HepG2 (cell line): ENCODE measurements around the gene C9orf78. TPM values are rescaled to one million over a fixed set of nuclear protein-coding genes. Genes with fewer than 3 reads are reported as not detected.

Experiments
- DMAP1 ChIP-seq: IDR thresholded peaks from 2 replicates; pipeline ENCODE4 v1.6.1; 2016
- ETV6 ChIP-seq: sonication (generic); formaldehyde crosslinking; conservative IDR thresholded peaks from 2 replicates; pipeline ENCODE4 v1.4.0; 2020; ENCODE audit warnings: missing genetic modification reagents
- HOXA3 ChIP-seq: sonication (generic); formaldehyde crosslinking; IDR thresholded peaks from 2 replicates; pipeline ENCODE4 v1.5.0; 2020; ENCODE audit warnings: missing genetic modification reagents
- KLF13 ChIP-seq: sonication (generic); formaldehyde crosslinking; IDR thresholded peaks from 2 replicates; pipeline ENCODE4 v1.4.0; 2020; ENCODE audit warnings: mild to moderate bottlenecking, missing genetic modification reagents
- MAFF ChIP-seq: IDR thresholded peaks from 2 replicates; pipeline ENCODE4 v1.6.1; 2011; ENCODE audit warnings: low read depth, low read length, improper control_type of control experiment
- MATR3 ChIP-seq: sonication (generic); formaldehyde crosslinking; IDR thresholded peaks from 2 replicates; pipeline ENCODE4 v1.4.0; 2020; ENCODE audit warnings: missing genetic modification reagents
- MIER2 ChIP-seq: IDR thresholded peaks from 2 replicates; pipeline ENCODE4 v1.6.1; 2016; ENCODE audit warnings: missing biosample characterization, missing genetic modification reagents
- MIER3 ChIP-seq: IDR thresholded peaks from 2 replicates; pipeline ENCODE4 v1.6.1; 2016; ENCODE audit warnings: missing compliant biosample characterization, borderline replicate concordance
- MYC ChIP-seq: sonication (generic); formaldehyde crosslinking; IDR thresholded peaks from 2 replicates; pipeline ENCODE4 v1.9.0; 2021; ENCODE audit warnings: missing genetic modification reagents, borderline replicate concordance
- NFRKB ChIP-seq: fragments of 450-650 bp; IDR thresholded peaks from 2 replicates; pipeline ENCODE4 v1.6.1; 2017
- RFX1 ChIP-seq: fragments of 450-650 bp; IDR thresholded peaks from 2 replicates; pipeline ENCODE4 v1.6.1; 2017
- RXRB ChIP-seq: IDR thresholded peaks from 2 replicates; pipeline ENCODE4 v1.6.1; 2016; ENCODE audit warnings: borderline replicate concordance, missing genetic modification reagents, missing compliant biosample characterization
- SAFB2 ChIP-seq: sonication (generic); formaldehyde crosslinking; IDR thresholded peaks from 2 replicates; pipeline ENCODE4 v1.5.1; 2020; ENCODE audit warnings: missing genetic modification reagents, low read depth, mild to moderate bottlenecking, borderline replicate concordance
- TEAD2 ChIP-seq: sonication (generic); formaldehyde crosslinking; IDR thresholded peaks from 2 replicates; pipeline ENCODE4 v1.9.0; 2021; ENCODE audit warnings: missing genetic modification reagents
- TMF1 ChIP-seq: sonication (generic); formaldehyde crosslinking; IDR thresholded peaks from 2 replicates; pipeline ENCODE4 v1.8.1; 2022; ENCODE audit warnings: low read depth, missing genetic modification reagents
- UBTF ChIP-seq: sonication (generic); formaldehyde crosslinking; IDR thresholded peaks from 2 replicates; pipeline ENCODE4 v1.4.0; 2020; ENCODE audit warnings: mild to moderate bottlenecking, missing genetic modification reagents
- ZBTB2 ChIP-seq: sonication (generic); formaldehyde crosslinking; IDR thresholded peaks from 2 replicates; pipeline ENCODE4 v1.8.0; 2022; ENCODE audit warnings: low read depth, missing genetic modification reagents
- ZBTB20 ChIP-seq: sonication (generic); formaldehyde crosslinking; IDR thresholded peaks from 2 replicates; pipeline ENCODE4 v1.8.1; 2023; ENCODE audit warnings: missing genetic modification reagents, low read depth, mild to moderate bottlenecking, borderline replicate concordance
- ZNF343 ChIP-seq: sonication (generic); formaldehyde crosslinking; IDR thresholded peaks from 2 replicates; pipeline ENCODE4 v1.4.0; 2020; ENCODE audit warnings: mild to moderate bottlenecking, missing genetic modification reagents
- ZNF850 ChIP-seq: sonication (generic); formaldehyde crosslinking; conservative IDR thresholded peaks from 2 replicates; pipeline ENCODE4 v1.9.0; 2021; ENCODE audit warnings: mild to moderate bottlenecking, missing genetic modification reagents
- polyA plus RNA-seq, 8 experiments: library from polyadenylated mRNA; depleted of rRNA in 3 of 8; stranded (reverse) in 7 of 8; unstranded in 1 of 8; fragments of >200 nt; fragmentation: Illumina TruSeq in 4 of 8; extraction: Trizol in 4 of 8; gene quantifications; 2 replicates each; pipeline versions ENCODE4 v1.2.1 to v1.2.3, GENCODE V29; 2011 to 2016; ENCODE audit warnings: low read depth in 4 of 8, missing spikeins in 1 of 8, mixed read lengths in 1 of 8; ENCODE audit not compliant: insufficient read depth in 1 of 8
- total RNA-seq, 5 experiments: library from RNA; depleted of rRNA; stranded (reverse); fragments of >200 nt; fragmentation: Illumina TruSeq; extraction: Trizol; gene quantifications; 2 replicates each; pipeline ENCODE4 v1.2.3, GENCODE V29; 2016; ENCODE audit warnings: low read depth in 1 of 5
- TF ChIP-seq, protein P1 (sequence below): sonication (generic); formaldehyde crosslinking; conservative IDR thresholded peaks from 2 replicates; pipeline ENCODE4 v1.8.0; 2022; ENCODE audit warnings: low read depth, missing genetic modification reagents
- TF ChIP-seq, protein P2 (sequence below): sonication (generic); formaldehyde crosslinking; IDR thresholded peaks from 2 replicates; pipeline ENCODE4 v1.9.0; 2021; ENCODE audit warnings: missing genetic modification reagents, mild to moderate bottlenecking, borderline replicate concordance
- TF ChIP-seq, protein P3 (sequence below): sonication (generic); formaldehyde crosslinking; IDR thresholded peaks from 2 replicates; pipeline ENCODE4 v1.4.0; 2020; ENCODE audit warnings: missing genetic modification reagents, mild to moderate bottlenecking, borderline replicate concordance

Gene C9orf78
- total and polyA plus RNA-seq, 2 of the 13 experiments (the other 11 are each of a cell fraction or from before 2014, with no cell fraction given), result 18.4 to 35.5 TPM

- TF ChIP-seq, protein P1, sequence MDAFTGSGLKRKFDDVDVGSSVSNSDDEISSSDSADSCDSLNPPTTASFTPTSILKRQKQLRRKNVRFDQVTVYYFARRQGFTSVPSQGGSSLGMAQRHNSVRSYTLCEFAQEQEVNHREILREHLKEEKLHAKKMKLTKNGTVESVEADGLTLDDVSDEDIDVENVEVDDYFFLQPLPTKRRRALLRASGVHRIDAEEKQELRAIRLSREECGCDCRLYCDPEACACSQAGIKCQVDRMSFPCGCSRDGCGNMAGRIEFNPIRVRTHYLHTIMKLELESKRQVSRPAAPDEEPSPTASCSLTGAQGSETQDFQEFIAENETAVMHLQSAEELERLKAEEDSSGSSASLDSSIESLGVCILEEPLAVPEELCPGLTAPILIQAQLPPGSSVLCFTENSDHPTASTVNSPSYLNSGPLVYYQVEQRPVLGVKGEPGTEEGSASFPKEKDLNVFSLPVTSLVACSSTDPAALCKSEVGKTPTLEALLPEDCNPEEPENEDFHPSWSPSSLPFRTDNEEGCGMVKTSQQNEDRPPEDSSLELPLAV (CRISPR knock-in tag), result no peak
- TF ChIP-seq MATR3 (CRISPR knock-in tag), result no peak
- TF ChIP-seq MAFF, result no peak
- TF ChIP-seq ZNF850 (CRISPR knock-in tag), result no peak
- TF ChIP-seq MYC, result peak; percentile 95
- TF ChIP-seq UBTF (CRISPR knock-in tag), result peak; percentile 89
- peak; percentile 77 for TF ChIP-seq MIER2 (CRISPR knock-in tag)
- TF ChIP-seq ZNF343, result no peak; the same call in 1 of the 2 replicates
- TF ChIP-seq, protein P2, sequence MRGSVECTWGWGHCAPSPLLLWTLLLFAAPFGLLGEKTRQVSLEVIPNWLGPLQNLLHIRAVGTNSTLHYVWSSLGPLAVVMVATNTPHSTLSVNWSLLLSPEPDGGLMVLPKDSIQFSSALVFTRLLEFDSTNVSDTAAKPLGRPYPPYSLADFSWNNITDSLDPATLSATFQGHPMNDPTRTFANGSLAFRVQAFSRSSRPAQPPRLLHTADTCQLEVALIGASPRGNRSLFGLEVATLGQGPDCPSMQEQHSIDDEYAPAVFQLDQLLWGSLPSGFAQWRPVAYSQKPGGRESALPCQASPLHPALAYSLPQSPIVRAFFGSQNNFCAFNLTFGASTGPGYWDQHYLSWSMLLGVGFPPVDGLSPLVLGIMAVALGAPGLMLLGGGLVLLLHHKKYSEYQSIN (CRISPR knock-in tag), result no peak
- TF ChIP-seq RFX1, result no peak
- TF ChIP-seq SAFB2 (CRISPR knock-in tag), result peak; percentile 69; the same call in 1 of the 2 replicates
- TF ChIP-seq ZBTB2 (CRISPR knock-in tag), result peak; percentile 87
- TF ChIP-seq, protein P3, sequence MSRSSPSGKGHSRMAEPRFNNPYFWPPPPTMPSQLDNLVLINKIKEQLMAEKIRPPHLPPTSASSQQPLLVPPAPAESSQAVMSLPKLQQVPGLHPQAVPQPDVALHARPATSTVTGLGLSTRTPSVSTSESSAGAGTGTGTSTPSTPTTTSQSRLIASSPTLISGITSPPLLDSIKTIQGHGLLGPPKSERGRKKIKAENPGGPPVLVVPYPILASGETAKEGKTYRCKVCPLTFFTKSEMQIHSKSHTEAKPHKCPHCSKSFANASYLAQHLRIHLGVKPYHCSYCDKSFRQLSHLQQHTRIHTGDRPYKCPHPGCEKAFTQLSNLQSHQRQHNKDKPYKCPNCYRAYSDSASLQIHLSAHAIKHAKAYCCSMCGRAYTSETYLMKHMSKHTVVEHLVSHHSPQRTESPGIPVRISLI (CRISPR knock-in tag), result no peak
- peak; percentile 88; the same call in 1 of the 2 replicates for TF ChIP-seq MIER3 (CRISPR knock-in tag)
- TF ChIP-seq RXRB (CRISPR knock-in tag), result peak; percentile 84
- peak; percentile 100 for TF ChIP-seq HOXA3
- TF ChIP-seq NFRKB, result peak; percentile 57; the same call in 1 of the 2 replicates
- peak; percentile 83 for TF ChIP-seq ETV6 (CRISPR knock-in tag)
- TF ChIP-seq TMF1, result 0 out of 2 replicates have a peak, but pooled peaks have one; percentile 47
- no peak for TF ChIP-seq TEAD2 (CRISPR knock-in tag)
- peak; percentile 76; the same call in 1 of the 2 replicates for TF ChIP-seq ZBTB20
- peak; percentile 91 for TF ChIP-seq DMAP1 (CRISPR knock-in tag)
- no peak for TF ChIP-seq KLF13 (CRISPR knock-in tag)
These were observed 11.0 kb downstream of the C9orf78 start, which contains the start of gene TOR1A (continued) for GRCh38 chr9:129823935-129824601.
